A549 (cell line): ENCODE data around the gene PYGO2. TPM values are rescaled to one million over a fixed set of nuclear protein-coding genes. Genes with fewer than 3 reads are reported as not detected.

Experiments
- ATAC-seq, 2 experiments: fragments of 200-7000 bp in 1 of 2; fragments of >200 bp in 1 of 2; cut with Nextera tagmentation in 1 of 2; cut with Tn5 transposase in 1 of 2; 3 replicates each; pipeline versions ENCODE4 v1.8.0 to v1.9.1; 2018 to 2020; ENCODE audit warnings: mild to moderate bottlenecking in 1 of 2, moderate library complexity in 1 of 2
- CTCF ChIA-PET: fragments of 300-600 bp; sonication (Branson Sonifier 250); formaldehyde crosslinking; extraction: SDS; loops from one replicate; lab custom pipeline; 2021; ENCODE audit warnings: antibody characterized with exemption, inconsistent platforms; lab: Yijun Ruan, JAX
- POLR2A ChIA-PET: fragments of 350-600 bp; formaldehyde crosslinking; extraction: SDS; loops from one replicate; lab custom pipeline; 2021; ENCODE audit warnings: antibody characterized with exemption, inconsistent platforms; lab: Yijun Ruan, JAX
- DNase-seq, 2 experiments: peaks; one replicate each; pipeline versions ENCODE4 v3.0.0 to v3.0.0-alpha.2; 2011 to 2016; ENCODE audit warnings: low read depth in 1 of 2, low spot score in 1 of 2
- FAIRE-seq: peaks from 2 replicates; lab custom pipeline; 2011; peaks lifted over from hg19 to GRCh38; lab: Jason Lieb, UNC
- H3K27ac ChIP-seq, 2 experiments: fragments of >200 bp; sonication (Bioruptor Twin); formaldehyde crosslinking; 3 replicates each; pipeline ENCODE4 v1.5.1; 2016 to 2017
- H3K4me1 ChIP-seq: fragments of >200 bp; sonication (Bioruptor Twin); formaldehyde crosslinking; 3 replicates; pipeline ENCODE4 v1.6.1; 2016
- H3K4me2 ChIP-seq: fragments of >200 bp; sonication (Bioruptor Twin); formaldehyde crosslinking; 3 replicates; pipeline ENCODE4 v1.6.1; 2016
- H3K4me3 ChIP-seq: fragments of >200 bp; sonication (Bioruptor Twin); formaldehyde crosslinking; 3 replicates; pipeline ENCODE4 v1.5.1; 2016
- H3K9me3 ChIP-seq: fragments of >200 bp; sonication (Bioruptor Twin); formaldehyde crosslinking; 3 replicates; pipeline ENCODE4 v1.6.1; 2016
- BHLHE40 ChIP-seq: IDR thresholded peaks from 2 replicates; pipeline ENCODE4 v1.6.1; 2012; ENCODE audit warnings: low read depth, low read length, inconsistent platforms
- CTCF ChIP-seq: fragments of >200 bp; sonication (Bioruptor Twin); formaldehyde crosslinking; IDR thresholded peaks from 3 replicates; pipeline ENCODE4 v1.5.1; 2016
- EHMT2 ChIP-seq: fragments of 200-600 bp; sonication (generic); IDR thresholded peaks from 2 replicates; pipeline ENCODE4 v1.6.1; 2016; ENCODE audit warnings: antibody characterized with exemption, low read depth, mild to moderate bottlenecking, moderate library complexity
- FOSB ChIP-seq: fragments of 250-450 bp; sonication (Bioruptor Pico); IDR thresholded peaks from 2 replicates; pipeline ENCODE4 v1.5.0; 2020; ENCODE audit warnings: mild to moderate bottlenecking, moderate library complexity
- GATA3 ChIP-seq: IDR thresholded peaks from 2 replicates; pipeline ENCODE4 v1.6.1; 2012; ENCODE audit warnings: borderline replicate concordance
- JUN ChIP-seq, 2 experiments: fragments of >200 bp; sonication (Bioruptor Twin); formaldehyde crosslinking; IDR thresholded peaks; 2 replicates in 1 of 2; 3 replicates in 1 of 2; pipeline ENCODE4 v1.6.1; 2016 to 2017
- MYC ChIP-seq: IDR thresholded peaks from 2 replicates; pipeline ENCODE4 v1.6.1; 2012; ENCODE audit warnings: mild to moderate bottlenecking, inconsistent platforms, low read length, improper control_type of control experiment, borderline replicate concordance
- NFE2L2 ChIP-seq: fragments of 150-350 bp; conservative IDR thresholded peaks from 2 replicates; pipeline ENCODE4 v1.6.1; 2014; ENCODE audit warnings: low read length
- POLR2AphosphoS2 ChIP-seq: conservative IDR thresholded peaks from 2 replicates; pipeline ENCODE4 v1.6.1; 2012; ENCODE audit warnings: low read length, improper control_type of control experiment, inconsistent platforms
- RFX5 ChIP-seq: fragments of 450-650 bp; IDR thresholded peaks from 2 replicates; pipeline ENCODE4 v1.7.1; 2014; ENCODE audit warnings: antibody characterized with exemption, mild to moderate bottlenecking, moderate library complexity
- ZFP36 ChIP-seq: fragments of 450-650 bp; IDR thresholded peaks from 2 replicates; pipeline ENCODE4 v1.6.1; 2014; ENCODE audit warnings: borderline replicate concordance; ENCODE audit not compliant: partially characterized antibody
- ZSCAN20 ChIP-seq: fragments of 250-450 bp; sonication (Bioruptor Pico); IDR thresholded peaks from 2 replicates; pipeline ENCODE4 v1.8.0; 2022; ENCODE audit warnings: mild to moderate bottlenecking, moderate library complexity
- WGBS: methylation state at CpG from one replicate; pipeline ENCODE4 v1.1.6; 2017; ENCODE audit errors: missing lambda C conversion rate; 5-methylcytosine and 5-hydroxymethylcytosine counted together
- polyA plus RNA-seq, 4 experiments: library from polyadenylated mRNA; depleted of rRNA in 3 of 4; stranded (reverse); fragments of >200 nt; fragmentation: RNase III in 1 of 4; extraction: RNeasy Plus Mini Kit Qiagen cat#74134 plus additional on column Dnase treatment in 1 of 4; gene quantifications; 2 replicates in 3 of 4; 3 replicates in 1 of 4; pipeline ENCODE4 v1.2.3, GENCODE V29; 2011 to 2017
- TF ChIP-seq, protein P1 (sequence below): fragments of 450-650 bp; IDR thresholded peaks from 2 replicates; pipeline ENCODE4 v1.6.1; 2014; ENCODE audit warnings: antibody characterized with exemption

PYGO2 gene
- polyA plus RNA-seq, 2 of the 4 experiments (the other 2 are of a cell fraction) = 18.3 to 24.6 TPM

- no peaks in the 10 kb centered on the region for H3K4me1 ChIP-seq
- 80% methylated on average over 11 of the region's 11 CpGs for WGBS
- H3K4me3 ChIP-seq = no peak overlapping the region
- H3K27ac ChIP-seq = no peak overlapping the region
- no peak for TF ChIP-seq JUN (IDR thresholded peaks at IDR 0.05)
- TF ChIP-seq EHMT2 = no peak
- TF ChIP-seq FOSB (CRISPR knock-in tag) = no peak
- FAIRE-seq = no peak
- H3K4me2 ChIP-seq = no peak overlapping the region
- ChIA-PET POLR2A (no interaction called here), CTCF (interaction anchor here (1.0 to 1.8 kb wide), 3 partner anchors 8 to 137 kb away, joined by 3 to 7 read pairs (median 3); partner anchors contain the start of gene PMVK)
- H3K9me3 ChIP-seq = no peaks in the 10 kb centered on the region
- ATAC-seq = no peak
- no peak for DNase-seq
These were observed 13.5 kb downstream of the PYGO2 start for GRCh38 chr1:154948079-154948478.

GRCh38 chr1:154945962-154946850 is 15.4 kb downstream of the PYGO2 start:
- no peak for ATAC-seq
- FAIRE-seq = no peak
- Histone ChIP-seq H3K27ac (no peak overlapping the region), H3K9me3 (no peaks in the 10 kb centered on the region), H3K4me2 (no peak overlapping the region), H3K4me3 (no peak overlapping the region), H3K4me1 (no peaks in the 10 kb centered on the region)
- 82% methylated on average over 13 of the region's 17 CpGs for WGBS
- TF ChIP-seq RFX5 (no peak), MYC (no peak), GATA3 (no peak), CTCF (no peak), POLR2AphosphoS2 (no peak), NFE2L2 (no peak), ZSCAN20 (no peak)
- TF ChIP-seq, protein P1, sequence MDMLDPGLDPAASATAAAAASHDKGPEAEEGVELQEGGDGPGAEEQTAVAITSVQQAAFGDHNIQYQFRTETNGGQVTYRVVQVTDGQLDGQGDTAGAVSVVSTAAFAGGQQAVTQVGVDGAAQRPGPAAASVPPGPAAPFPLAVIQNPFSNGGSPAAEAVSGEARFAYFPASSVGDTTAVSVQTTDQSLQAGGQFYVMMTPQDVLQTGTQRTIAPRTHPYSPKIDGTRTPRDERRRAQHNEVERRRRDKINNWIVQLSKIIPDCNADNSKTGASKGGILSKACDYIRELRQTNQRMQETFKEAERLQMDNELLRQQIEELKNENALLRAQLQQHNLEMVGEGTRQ = no peak
- CTCF ChIA-PET = interaction anchor here (1.2 to 1.8 kb wide), 5 partner anchors 8 to 387 kb away, joined by 3 to 7 read pairs (median 6); partner anchors contain the start of gene PMVK
- POLR2A ChIA-PET = interaction anchor here (1.2 to 1.5 kb wide), 2 partner anchors 10 to 27 kb away, joined by 3 to 4 read pairs; partner anchors contain the start of gene PBXIP1
- DNase-seq = no peak

DNA sequence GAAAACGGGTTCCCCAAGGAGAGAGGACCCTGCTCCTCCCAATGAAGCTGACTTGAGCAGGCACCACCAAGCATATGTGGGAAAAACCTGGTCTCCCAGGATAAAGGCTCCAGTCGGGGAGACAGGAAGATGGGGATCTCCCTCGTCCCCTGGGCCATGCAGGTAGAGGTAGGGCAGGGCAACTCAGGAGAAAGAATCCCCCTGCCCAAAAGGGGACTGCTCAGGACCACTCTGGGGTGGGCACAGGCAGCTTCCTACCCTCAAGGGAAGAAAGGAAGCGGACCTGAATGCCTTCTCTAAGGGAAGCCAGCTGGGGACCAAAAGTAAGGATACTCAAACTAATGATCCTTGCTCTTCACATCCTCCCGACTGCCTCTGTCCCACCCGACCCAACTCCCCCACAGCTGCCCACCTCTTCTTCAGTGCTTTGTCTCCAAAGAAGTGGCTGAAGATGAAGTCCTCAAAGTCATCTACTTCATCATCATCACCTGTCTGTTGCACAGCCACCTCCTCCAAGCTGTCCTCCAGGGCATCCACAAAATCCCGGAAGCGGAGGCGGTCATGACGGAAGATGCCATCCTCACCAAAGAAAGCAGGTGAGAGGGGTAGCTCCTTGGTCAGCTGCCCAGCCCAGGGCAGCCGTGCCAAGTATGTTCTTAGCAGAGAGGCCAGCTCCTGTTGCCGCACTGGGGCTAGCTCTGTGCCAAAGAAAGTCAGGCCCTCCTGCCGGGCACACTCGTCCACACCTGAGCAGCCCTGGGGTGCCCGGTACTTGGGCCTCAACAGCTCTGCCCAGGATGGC is 16.2 kb downstream of the PYGO2 start:
- H3K4me2 ChIP-seq = no peak overlapping the region
- POLR2A ChIA-PET = interaction anchor here (0.8 to 1.5 kb wide), 3 partner anchors 9 to 28 kb away, joined by 3 to 4 read pairs (median 4); partner anchors contain the start of genes PBXIP1 and PMVK
- FAIRE-seq (no peak), DNase-seq (no peak), ATAC-seq (no peak)
- CTCF ChIA-PET = interaction anchor here (0.9 to 2.5 kb wide), 11 partner anchors 9 to 386 kb away, joined by 3 to 10 read pairs (median 6); partner anchors contain the start of gene PMVK
- no peaks in the 10 kb centered on the region for H3K4me1 ChIP-seq
- H3K27ac ChIP-seq = no peak overlapping the region
- no peak overlapping the region for H3K4me3 ChIP-seq
- TF ChIP-seq MYC (no peak), CTCF (no peak), ZFP36 (peak; percentile 65), BHLHE40 (no peak)
- WGBS = 67% methylated on average over 15 of the region's 15 CpGs
- no peaks in the 10 kb centered on the region for H3K9me3 ChIP-seq
